Measurements from ENCODE around the gene RXRA.

The RXRA gene

DNA sequence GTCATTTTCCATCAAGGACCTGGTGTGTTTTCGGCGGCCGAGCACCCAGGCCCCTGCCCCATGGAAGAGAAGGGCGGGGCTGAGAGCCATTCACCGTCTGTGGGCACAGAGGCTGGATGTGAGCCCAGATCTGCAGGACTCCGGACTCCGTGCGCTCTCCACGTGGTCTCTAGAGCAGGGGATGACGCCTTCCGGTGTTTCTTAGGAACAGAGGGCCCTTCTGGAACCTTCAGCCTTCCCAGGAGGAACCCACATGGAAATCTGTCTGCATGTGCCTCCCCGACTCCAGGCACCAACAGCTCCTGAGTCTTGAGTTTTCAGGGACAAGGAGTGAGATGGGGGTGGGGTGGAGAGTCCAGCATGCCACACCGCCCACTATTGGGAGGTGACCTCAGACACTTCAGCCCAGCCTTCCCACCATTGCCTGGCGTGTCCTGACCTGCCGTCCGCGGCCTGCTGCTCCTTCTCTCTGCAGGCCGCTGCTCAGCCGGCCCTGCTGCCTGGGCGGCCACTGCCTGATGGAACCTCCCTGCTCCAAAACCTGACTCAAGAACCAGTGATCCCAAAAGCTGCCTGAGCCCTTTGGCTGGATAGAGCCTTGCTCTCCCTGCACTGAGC, 2.4 kb upstream of the RXRA start:
- no peak for DNase-seq (ENCODE audit: low read depth in 2 of 2)

DNA sequence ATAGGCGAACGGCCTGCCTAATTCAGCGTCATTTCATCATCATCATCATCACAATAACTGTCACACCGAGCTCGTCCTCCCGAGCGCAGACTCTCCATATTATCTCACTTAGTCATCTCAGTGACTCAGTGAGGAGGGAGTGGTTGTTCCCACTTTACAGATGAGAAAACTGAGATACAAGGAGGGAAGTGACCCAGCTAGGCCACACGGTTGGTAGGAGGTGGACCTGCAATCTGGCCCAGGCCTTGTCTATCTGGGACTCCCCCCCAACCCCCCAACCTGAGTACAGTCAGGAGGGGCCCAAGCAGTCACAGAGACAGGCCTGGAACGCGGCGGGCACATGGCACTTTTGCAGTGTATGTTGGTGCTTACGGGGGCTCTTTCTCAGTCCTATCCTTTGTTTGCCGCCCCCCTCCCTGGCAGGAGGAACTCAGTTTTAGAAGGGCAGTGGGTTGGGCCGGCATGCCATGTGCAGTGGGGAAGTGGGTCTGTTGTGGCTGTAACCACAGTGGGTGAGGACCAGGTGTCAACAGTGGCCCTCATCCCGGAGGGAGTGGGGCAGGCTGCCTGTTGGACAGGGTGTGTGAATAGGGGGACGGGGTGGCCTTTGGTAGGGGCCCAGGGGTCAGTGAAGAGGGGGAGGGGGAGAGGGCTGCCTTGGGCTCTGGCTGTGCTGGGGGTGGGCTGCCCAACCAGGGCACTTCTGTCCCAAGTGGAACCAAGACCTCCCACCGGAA, 1.7 kb upstream of the RXRA start:
- DNase-seq (ENCODE audit: low read depth in 2 of 2) = no peak

- no peak for DNase-seq (ENCODE audit: low read depth in 2 of 2)
Measured at GRCh38 chr9:134325096-134325812, 1.0 kb upstream of the RXRA start.

GRCh38 chr9:134326724-134327601, 708 bp downstream of the RXRA start:
- DNase-seq (ENCODE audit: low read depth in 2 of 2) = no peak

DNA sequence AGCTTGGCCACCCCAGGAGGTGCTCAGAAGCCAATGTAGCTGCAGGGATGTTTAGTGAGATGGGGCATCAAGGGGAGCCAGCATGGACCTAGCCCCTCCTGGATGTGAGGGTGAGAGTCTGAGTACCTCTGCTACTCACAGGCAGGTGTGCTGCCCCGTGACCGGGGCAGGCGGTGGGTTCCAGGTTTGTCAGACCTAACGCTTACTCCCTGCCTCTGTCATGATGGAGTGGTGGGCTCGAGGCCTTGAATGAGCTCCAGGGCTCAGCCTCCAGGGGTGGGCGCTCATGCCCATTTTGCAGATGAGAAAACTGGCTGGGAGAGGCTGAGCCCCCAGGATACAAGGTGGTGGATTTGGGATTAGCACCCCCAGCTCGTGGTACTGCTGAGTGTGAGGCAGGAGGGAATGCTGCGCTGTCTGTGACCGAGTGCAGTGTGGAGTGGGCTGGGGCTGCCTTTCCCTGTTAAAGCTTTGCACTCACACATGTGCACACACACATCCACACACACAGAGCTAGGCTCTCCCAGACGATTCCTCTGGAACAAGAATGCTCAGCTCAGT, 1.5 kb downstream of the RXRA start:
- no peak for DNase-seq (ENCODE audit: low read depth in 2 of 2)

GRCh38 chr9:134328341-134328840, 2.1 kb downstream of the RXRA start:
- DNase-seq (ENCODE audit: low read depth in 2 of 2) = no peak

DNA sequence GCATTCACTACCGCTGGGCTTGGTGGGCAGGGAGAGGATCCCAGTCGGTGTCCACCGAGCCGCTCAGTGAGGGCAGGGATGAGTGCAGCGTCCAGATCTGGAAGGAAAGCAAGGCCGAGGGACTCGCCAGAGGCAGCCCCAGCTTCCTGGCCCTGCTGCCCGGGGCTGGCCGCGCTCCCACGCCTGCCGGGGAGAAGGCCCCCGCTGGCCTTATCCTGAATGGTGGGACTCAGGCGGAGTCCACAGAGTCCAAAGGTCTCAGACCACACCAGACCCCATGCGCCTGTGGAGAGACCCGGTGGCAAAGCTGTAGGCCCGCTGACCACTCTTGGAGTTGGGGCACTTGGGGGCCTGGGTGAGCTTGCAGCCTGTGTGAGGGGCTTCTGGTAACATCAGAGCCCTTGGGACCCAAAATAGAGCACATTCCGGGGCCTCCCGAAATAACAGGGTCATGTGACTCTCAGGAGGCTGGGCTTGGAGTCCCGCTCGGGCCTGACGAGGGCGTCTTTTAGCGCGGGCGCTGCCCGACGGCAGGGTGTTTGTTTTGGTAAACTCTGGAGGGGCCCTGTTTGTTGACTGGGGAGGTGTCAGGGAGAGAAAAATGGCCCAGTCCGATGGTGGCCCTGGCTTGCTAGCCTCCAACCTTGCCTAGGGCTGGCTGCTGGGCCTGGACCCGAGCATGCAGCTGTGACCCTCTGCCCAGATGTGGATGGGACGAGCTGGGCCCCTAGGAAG, 2.8 kb downstream of the RXRA start:
- no peak for DNase-seq (ENCODE audit: low read depth in 2 of 2)

DNA sequence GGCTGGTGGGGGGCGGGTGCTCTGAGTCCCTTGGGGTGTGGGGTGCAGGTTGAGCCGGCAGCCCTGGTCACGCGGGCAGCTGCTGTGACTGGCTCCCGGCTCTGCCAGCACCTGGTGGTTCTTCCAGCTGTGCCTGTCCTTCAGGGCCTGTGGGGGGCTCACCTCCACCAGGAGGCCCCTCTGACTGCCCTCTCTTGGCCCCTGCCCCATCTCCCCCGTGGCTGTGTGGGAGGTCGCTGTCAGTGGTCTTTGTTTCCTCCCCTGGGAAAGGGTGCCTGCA, 3.3 kb downstream of the RXRA start:
- no peak for DNase-seq (ENCODE audit: low read depth in 2 of 2)

DNA sequence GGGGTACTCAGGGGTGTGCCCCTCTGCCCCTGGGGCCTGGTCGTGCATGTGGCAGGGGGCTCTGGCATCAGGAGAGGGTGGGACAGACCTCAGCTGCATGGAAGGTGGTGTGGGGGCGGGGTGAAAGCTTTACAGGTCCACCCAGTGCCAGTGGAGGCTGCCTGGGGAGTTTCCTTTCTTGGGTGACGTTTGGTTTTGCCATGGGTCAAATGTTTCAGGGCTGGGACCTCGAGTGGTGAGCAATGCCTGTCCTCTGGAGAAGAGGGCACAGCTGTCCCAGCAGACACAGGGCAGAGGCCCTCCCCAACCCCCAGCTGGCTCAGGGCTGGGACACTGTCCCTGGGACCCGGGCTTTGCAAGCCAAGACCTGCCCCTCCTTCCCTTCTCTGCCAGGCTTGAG, 3.6 kb downstream of the RXRA start:
- no peak for DNase-seq (ENCODE audit: low read depth in 2 of 2)

DNA sequence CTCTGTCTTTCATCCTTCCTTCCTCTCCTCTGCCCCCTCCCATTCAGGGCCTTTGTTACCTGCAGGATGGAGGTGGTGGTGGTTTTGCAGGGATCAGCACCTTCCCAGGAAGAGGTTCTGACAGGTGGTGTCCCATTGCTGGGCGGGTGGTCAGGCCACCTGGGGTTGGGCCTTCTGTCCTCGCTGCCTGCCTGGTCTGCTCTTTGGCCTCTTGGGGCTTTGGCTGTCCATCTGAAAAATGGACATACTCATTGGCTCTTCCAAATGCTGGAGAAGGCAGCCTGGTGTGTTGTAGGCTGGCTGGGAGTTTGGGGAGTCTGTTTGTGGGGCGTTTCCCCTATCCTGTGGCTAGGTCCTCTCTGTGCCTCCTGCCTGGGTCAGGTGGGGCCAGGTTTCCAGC, 4.3 kb downstream of the RXRA start:
- DNase-seq (ENCODE audit: low read depth in 2 of 2) = no peak

- no peak for DNase-seq (ENCODE audit: low read depth in 2 of 2)
Measured at GRCh38 chr9:134331186-134332025, 5.2 kb downstream of the RXRA start.

GRCh38 chr9:134332266-134332665, 6.0 kb downstream of the RXRA start:
- DNase-seq (ENCODE audit: low read depth in 2 of 2) = no peak

DNA sequence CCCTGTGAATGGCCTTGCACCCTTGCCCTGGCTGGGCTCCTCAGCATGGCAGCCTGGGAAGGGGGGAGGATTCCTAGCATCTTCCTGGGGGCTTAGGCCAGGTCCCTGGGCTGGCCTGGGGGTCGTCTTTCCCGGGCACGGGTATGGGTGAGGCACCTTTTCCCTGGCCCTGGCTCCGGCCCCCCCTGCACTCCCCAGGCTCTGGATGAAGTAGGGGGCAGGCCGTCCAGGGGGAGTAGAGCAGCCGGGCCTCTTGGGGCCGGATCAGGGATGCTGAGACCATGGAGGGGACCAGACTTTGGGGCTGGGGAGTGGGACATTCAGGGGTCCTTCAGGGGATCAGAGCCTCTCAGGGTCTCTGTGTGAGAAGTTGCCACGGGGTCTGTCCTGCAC, 6.6 kb downstream of the RXRA start:
- no peak for DNase-seq (ENCODE audit: low read depth in 2 of 2)

- no peak for DNase-seq (ENCODE audit: low read depth in 2 of 2)
Measured at GRCh38 chr9:134333234-134333873, 7.1 kb downstream of the RXRA start.

- DNase-seq (ENCODE audit: low read depth in 2 of 2) = no peak
Measured at GRCh38 chr9:134333874-134334581, 7.8 kb downstream of the RXRA start.

- DNase-seq (ENCODE audit: low read depth in 2 of 2) = no peak
Measured at GRCh38 chr9:134335061-134335460, 8.8 kb downstream of the RXRA start.

GRCh38 chr9:134335486-134336220, 9.4 kb downstream of the RXRA start:
- DNase-seq (ENCODE audit: low read depth in 2 of 2) = no peak

GRCh38 chr9:134336228-134336627, 10.0 kb downstream of the RXRA start:
- DNase-seq (ENCODE audit: low read depth in 2 of 2) = no peak

Measured in fibroblast of skin of left quadriceps (primary cell).